A549 treated with GW870086 at 1 μM for 4 hours (cell line): ENCODE results near the gene FGD1. TPM values are rescaled to one million over a fixed set of nuclear protein-coding genes. Genes with fewer than 3 reads are reported as not detected.

Experiments used
- total RNA-seq: library from RNA; stranded (reverse); fragments of 200-300 nt; extraction: Qiagen RNA extraction; gene quantifications from 5 replicates; pipeline ENCODE4 v1.2.3, GENCODE V29; 2022; ENCODE audit warnings: low read depth

FGD1 gene
- total RNA-seq, result 4.8 to 7.7 TPM (median 6.6 TPM) in 5 replicates

DNA sequence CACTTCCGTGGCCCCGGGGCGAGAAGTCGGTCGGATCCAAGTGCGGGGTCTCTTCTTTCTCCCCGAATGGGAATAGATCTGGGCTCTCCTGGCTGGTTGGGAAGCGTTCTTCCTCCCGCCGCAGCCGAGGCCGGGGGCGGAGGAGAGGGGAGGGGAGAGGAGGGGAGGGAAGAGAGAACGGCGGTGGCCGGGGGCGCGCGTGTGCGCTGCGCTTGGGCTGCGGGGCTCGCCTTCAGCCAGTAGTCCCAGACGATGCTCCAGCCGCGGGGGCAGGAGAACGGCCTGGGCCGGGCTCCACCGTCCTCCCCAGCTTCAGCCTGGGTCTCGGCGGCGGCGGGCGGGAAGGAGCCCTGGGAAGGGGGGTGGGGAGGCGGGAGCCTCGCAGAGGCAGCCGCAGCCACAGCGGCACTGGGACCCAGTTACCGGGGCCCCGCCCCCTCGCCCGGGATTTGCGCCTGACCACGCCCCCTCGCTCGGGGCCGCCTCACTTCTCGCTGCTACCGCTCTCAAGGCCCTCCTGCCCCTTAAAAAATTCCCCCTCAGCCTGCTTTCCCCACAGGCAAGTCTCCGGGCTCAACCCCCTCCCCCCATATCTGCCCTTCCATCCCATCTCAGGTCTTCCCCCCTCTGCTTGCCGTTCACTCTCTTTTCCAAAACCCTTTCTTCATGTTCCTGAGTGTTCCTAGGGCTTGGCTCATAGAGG, at the start of gene FGD1:
Gene FGD1, minus strand, starts transcription at position 421 of the 703 bp plus-strand sequence. CDS start 802 bp downstream, outside the sequence.

DNA sequence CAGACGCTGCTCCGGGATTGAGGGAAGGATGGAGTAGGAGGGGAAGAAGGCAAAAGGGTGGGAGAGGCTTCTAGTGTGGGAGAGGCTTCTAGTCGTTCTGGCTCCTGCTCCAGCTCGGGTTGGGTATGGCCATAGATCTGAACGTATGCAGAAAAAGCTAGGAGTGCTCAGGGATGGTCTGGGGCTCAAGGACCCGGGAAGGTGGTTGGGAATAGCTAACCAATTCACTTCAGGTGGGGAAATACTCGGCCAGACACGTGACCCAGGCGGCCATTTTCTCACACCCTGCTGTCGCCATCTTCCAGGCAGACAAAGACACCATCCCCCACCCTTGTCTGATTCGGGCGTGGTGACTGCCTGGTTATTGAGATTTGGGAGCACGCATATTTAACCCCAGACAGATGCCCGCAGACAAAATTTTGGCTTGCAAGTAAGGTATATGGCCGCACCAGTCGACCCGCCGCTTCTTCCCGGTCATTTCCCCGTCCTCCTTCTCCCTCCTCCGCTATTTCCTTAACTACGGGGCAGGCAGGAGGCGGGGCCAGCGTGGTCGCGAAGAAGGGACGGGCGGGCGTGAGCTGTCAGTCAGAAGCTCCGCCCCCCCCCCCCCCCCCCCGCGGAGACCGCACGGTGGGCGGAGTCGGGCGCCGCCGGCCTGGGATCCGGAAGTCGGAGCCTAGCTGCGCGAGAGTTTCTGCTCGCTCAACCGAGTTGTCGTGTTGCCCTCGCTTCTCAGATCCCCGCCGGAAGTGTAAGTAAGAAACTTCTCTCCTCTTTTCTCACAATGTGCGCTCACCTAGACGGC, 33.7 kb upstream of the FGD1 start, which contains the start of gene GNL3L:
Gene GNL3L, plus strand, starts transcription at position 668 of the 805 bp plus-strand sequence. CDS start 2,348 bp downstream, outside the sequence.

DNA sequence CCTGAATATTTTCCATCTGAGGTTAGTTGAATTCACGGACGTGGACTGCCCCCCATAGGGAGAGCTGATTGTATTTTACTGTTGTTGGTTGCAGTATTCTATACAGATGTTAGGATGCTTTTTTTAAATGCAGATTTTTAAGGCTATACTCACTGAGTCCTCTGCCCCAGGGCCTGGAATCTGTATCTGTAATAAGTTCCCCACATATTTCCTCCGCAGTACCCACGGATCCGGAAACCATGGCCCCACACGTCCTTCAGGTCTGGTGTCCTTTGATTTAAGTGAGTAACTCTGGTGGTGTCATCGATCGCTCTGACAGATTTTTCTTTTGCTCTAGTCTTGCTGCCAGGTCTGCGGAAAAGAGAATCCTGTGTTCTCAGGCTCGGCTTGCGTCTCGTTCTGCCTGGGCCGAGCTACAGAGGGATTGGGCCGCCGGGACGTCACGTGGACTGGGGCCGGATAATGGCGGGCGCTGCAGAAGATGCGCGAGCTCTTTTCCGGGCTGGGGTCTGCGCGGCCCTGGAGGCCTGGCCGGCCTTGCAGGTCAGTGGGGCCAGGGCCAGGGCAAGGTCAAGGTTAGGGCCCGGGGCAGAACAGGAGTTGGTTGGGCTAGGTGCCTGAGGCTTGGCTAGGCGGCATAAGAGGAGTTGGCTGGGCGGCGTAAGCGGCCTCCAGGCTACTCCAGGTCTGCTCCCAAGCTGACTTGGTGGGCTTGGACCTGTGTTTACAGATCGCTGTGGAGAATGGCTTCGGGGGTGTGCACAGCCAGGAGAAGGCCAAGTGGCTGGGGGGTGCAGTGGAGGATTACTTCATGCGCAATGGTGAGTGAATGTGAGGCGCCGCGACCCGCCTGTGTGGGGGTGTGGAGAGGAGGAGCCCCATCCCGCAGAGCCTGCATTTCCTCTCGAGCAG, 55.8 kb downstream of the FGD1 start, which contains the start of gene TSR2:
Gene TSR2, plus strand, starts transcription at position 445 of the 912 bp plus-strand sequence. Its CDS starts 18 bp downstream, at position 463.

Other genes starting within 250 kb of the FGD1 start
- 0.03 to 0.07 TPM (median 0.05 TPM) in 4 of 5 replicates, not detected in the other for gene WNK3, start 138.2 kb downstream of the FGD1 start, total RNA-seq
- gene TSR2, start 55.8 kb downstream of the FGD1 start, total RNA-seq, result 51.5 to 54.8 TPM (median 52.4 TPM) in 5 replicates
- 14.1 to 22.1 TPM (median 19.0 TPM) in 5 replicates for gene GNL3L, start 34.0 kb upstream of the FGD1 start, total RNA-seq